Retinal pigment epithelial cell (primary cell): ENCODE results near the gene CALHM1.

Source experiments
- DNase-seq: peaks from one replicate; pipeline ENCODE4 v3.0.0-alpha.2; 2010; ENCODE audit warnings: low read depth
- H3K4me3 ChIP-seq: 2 replicates; pipeline ENCODE4 v1.5.1; 2011; ENCODE audit warnings: mild to moderate bottlenecking, low read length, control low read depth, moderate library complexity
- TF ChIP-seq, protein P1 (sequence below): conservative IDR thresholded peaks from 2 replicates; pipeline ENCODE4 v1.5.1; 2011; ENCODE audit warnings: low read depth, low read length, control low read depth, inconsistent platforms

The CALHM1 gene

DNA sequence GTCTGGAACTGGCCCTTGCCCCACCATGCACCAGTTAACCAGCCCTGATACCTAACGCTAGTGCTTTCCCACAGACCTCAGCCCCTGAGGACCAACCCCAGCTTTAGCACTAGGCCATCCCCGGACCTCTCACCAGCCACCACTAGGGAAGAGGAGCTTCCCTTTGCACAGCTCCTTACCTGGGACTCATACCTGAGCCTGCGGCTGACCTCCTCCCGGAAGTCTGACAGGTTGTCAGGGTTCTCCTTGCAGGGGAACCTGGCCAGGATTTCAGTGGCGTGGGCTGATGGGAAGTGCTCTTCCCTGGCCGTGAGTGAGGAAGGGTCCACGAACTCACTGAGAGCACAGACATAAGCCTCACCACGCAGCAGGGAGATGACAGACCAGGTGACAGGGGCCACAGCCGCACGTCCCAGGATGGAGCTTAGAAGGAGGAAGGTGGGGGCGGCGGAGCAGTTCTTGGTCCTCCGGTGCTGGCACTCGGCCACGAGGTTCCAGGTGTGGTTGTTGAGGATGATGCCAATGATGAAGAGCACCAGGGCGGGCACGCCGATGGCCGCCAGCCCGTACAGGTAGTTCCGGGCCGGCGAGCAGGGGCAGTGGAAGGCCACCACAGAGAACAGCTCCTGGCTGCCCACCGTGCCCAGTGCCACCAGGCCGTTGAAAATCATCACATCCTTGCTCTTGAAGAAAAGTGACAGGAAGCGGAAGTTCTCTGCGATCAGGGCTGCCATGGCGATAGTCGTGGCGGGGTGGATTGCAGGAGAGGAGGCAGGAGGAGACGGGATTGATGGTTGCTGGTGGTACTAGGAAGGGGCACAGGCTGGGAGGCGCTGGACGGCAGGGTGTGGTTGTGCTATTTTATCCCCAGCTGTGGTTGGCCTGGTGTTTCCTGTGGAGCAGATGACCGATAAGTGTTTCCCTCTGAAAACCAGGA, 9.2 kb downstream of the CALHM1 start:
- no peak for DNase-seq
- TF ChIP-seq, protein P1, sequence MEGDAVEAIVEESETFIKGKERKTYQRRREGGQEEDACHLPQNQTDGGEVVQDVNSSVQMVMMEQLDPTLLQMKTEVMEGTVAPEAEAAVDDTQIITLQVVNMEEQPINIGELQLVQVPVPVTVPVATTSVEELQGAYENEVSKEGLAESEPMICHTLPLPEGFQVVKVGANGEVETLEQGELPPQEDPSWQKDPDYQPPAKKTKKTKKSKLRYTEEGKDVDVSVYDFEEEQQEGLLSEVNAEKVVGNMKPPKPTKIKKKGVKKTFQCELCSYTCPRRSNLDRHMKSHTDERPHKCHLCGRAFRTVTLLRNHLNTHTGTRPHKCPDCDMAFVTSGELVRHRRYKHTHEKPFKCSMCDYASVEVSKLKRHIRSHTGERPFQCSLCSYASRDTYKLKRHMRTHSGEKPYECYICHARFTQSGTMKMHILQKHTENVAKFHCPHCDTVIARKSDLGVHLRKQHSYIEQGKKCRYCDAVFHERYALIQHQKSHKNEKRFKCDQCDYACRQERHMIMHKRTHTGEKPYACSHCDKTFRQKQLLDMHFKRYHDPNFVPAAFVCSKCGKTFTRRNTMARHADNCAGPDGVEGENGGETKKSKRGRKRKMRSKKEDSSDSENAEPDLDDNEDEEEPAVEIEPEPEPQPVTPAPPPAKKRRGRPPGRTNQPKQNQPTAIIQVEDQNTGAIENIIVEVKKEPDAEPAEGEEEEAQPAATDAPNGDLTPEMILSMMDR = no peak
- H3K4me3 ChIP-seq = no peak overlapping the region

DNA sequence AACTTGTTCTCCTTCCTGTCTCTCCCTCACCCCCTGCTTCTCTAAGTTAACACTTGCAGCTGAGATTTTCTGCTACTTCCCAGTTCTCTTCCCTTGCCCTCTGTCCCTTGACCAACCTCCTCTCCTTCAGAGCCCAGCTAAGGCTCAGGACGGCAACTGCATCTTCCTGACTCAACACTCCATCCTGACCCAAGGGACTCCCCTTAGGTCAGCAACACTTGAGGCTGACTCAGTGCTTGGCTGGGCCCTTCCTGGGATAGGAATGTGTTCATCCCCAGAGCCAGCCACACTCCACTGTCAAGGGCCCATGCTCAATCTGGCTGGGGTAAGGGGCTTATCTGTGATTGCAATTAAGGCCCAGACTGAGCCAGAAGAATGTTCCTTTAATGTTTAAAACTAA, 10.0 kb downstream of the CALHM1 start:
- TF ChIP-seq, protein P1 = no peak
- no peak overlapping the region for H3K4me3 ChIP-seq
- no peak for DNase-seq

DNA sequence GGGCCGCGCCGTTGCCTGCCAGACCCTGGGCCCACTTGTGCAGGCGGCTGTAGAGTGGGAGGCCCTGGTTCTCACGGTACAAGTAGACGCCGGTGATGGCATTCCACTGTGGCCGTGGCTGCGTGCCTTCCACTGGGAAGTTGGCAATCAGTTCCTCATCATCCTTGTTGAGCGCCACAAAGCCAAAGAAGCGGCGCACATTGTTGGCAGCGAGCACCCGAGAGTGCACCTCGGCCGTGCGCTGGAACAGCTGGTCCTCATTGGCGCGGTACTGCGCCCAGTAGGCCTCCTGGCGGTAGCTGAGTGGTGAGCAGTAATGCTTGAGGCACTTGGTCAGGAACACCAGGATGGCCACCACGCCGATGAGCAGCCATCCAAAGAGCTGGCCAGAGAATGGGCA, 11.5 kb downstream of the CALHM1 start:
- TF ChIP-seq, protein P1 = no peak
- no peak overlapping the region for H3K4me3 ChIP-seq
- DNase-seq = no peak

DNA sequence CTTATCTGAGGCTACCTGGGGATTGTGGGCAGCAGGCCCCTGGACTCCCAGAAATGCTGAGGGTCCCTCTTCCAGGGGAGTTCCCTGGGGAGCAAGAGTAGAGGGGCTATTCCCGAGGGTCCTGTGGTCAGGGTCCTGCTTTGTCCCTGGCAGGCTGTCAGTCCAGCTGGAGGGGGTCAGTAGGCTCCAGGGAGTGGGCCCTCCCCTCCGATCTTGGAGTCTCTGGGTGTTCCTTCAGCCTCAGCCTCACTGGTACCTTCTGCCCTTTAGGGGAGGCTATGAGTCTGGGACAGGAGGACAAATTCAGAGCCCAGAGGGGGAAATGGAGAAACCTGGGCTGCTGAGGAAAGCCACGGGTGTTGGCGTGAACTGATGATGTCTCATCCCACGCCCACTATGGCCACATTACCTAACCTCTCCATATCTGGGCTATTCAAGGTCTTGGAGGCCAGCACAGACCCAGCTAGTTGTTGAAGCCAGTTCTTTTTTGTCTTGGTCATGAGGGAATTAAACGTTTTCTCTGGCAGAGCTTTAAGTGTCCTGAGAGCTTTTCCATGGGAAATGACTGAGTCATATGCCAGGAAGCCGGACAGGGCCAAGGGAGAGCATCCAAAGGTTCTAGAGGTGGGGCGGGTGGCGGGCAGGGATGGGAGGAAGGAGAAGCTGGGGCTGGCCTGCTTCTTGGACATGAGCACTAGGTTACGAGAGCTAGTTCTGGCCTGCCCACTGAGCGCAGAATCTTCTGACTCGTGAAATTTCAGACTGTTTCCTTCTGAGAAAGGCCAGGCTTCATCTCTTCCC, 12.7 kb downstream of the CALHM1 start:
- TF ChIP-seq, protein P1 = no peak

DNA sequence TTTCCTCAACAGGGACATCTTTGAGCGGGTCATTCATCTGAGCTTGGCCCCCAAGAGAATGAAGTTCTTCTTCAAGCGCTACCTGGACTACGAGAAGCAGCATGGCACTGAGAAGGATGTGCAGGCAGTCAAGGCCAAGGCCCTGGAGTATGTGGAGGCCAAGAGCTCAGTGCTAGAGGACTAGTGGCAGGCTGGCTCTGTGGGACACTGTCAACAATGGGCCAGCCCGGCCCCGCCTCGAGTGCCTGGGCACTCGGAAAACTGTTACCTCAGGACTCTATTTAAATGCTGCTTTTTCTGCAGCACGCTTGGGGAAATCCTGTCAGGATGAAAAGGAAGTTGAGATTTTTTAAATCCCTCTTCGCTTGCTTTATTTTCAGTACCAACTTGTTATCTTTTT, 13.3 kb downstream of the CALHM1 start:
- no peak overlapping the region for H3K4me3 ChIP-seq
- no peak for DNase-seq
- TF ChIP-seq, protein P1 = no peak

More for the DNA sequence above, 12.7 kb downstream of the CALHM1 start:
- H3K4me3 ChIP-seq = no peak overlapping the region
- DNase-seq = no peak

DNA sequence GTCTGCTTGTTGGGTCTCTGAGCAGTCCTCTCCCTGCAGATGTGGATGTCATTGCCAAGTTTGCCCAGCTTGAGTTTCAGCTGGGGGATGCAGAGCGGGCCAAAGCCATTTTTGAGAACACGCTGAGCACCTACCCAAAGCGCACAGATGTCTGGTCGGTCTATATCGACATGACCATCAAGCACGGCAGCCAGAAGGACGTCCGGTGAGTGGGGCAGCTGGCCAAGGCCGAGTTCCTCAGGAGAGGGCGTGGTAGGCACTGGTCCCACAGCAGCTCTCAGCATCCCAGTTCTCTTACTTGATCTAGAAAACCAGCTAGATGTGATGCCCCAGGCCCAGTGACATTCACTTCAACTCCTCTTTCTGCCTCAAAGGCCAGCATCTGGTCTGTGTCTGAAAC, 14.2 kb downstream of the CALHM1 start:
- DNase-seq = no peak
- TF ChIP-seq, protein P1 = no peak
- no peak overlapping the region for H3K4me3 ChIP-seq
